PC-3 (cell line): Measurements from ENCODE around the gene TBXT.

Experiments used
- EZH2 ChIP-seq: fragments of 300-600 bp; sonication (generic); IDR thresholded peaks from one replicate; pipeline ENCODE4 v1.6.1; 2017; ENCODE audit warnings: antibody characterized with exemption, mild to moderate bottlenecking, low read length; ENCODE audit not compliant: unreplicated experiment
- EZH2phosphoT487 ChIP-seq: fragments of 300-600 bp; sonication (generic); IDR thresholded peaks from 2 replicates; pipeline ENCODE4 v1.6.1; 2018; ENCODE audit warnings: mild to moderate bottlenecking, antibody characterized with exemption, low read length, borderline replicate concordance
- TF ChIP-seq, protein P1 (sequence below): fragments of 300-600 bp; sonication (generic); conservative IDR thresholded peaks from 2 replicates; pipeline ENCODE4 v1.5.1; 2017; ENCODE audit warnings: antibody characterized with exemption, low read depth, mild to moderate bottlenecking, low read length

DNA sequence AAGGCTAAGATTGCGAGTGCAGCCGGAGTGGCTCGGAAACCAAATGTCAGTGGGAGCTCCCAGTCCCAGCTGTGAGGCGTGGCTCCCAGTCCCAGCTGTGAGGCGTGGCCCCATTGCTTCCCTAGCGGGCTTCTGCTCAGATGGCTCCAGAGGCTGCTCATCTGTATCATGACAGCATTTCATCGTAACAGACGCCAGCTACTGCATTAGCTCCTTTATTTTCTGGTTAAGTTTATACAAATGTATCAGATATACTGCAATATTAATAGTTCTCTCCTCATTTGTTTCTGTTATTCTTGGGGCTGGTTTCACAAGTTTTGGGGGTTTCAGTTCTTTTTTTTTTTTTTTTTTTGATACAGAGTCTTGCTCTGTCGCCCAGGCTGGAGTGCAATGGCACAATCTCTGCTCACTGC lies 34.7 kb upstream of the TBXT start:
- TF ChIP-seq, protein P1, sequence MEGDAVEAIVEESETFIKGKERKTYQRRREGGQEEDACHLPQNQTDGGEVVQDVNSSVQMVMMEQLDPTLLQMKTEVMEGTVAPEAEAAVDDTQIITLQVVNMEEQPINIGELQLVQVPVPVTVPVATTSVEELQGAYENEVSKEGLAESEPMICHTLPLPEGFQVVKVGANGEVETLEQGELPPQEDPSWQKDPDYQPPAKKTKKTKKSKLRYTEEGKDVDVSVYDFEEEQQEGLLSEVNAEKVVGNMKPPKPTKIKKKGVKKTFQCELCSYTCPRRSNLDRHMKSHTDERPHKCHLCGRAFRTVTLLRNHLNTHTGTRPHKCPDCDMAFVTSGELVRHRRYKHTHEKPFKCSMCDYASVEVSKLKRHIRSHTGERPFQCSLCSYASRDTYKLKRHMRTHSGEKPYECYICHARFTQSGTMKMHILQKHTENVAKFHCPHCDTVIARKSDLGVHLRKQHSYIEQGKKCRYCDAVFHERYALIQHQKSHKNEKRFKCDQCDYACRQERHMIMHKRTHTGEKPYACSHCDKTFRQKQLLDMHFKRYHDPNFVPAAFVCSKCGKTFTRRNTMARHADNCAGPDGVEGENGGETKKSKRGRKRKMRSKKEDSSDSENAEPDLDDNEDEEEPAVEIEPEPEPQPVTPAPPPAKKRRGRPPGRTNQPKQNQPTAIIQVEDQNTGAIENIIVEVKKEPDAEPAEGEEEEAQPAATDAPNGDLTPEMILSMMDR, result no peak
- TF ChIP-seq EZH2 (no peak), EZH2phosphoT487 (no peak)
